GM13976 (cell line): ENCODE data around the gene NAALADL2.

Source experiments
- DNase-seq: peaks from one replicate; pipeline ENCODE4 v3.0.0; 2012; ENCODE audit warnings: low spot score
- in situ Hi-C: fragments of 300-500 bp; cut with MboI; formaldehyde crosslinking; loops from one replicate; pipeline ENCODE4 v1.12.0; 2022; ENCODE audit warnings: low sequenced_read_pairs, mixed read lengths, inconsistent platforms; ENCODE audit not compliant: unreplicated experiment
- TF ChIP-seq, protein P1 (sequence below): IDR thresholded peaks from 2 replicates; pipeline ENCODE4 v1.5.1; 2012; ENCODE audit warnings: borderline replicate concordance, mild to moderate bottlenecking; ENCODE audit not compliant: insufficient read depth; ENCODE audit errors: extremely low read depth, missing control alignments, control extremely low read depth

The NAALADL2 gene

DNA sequence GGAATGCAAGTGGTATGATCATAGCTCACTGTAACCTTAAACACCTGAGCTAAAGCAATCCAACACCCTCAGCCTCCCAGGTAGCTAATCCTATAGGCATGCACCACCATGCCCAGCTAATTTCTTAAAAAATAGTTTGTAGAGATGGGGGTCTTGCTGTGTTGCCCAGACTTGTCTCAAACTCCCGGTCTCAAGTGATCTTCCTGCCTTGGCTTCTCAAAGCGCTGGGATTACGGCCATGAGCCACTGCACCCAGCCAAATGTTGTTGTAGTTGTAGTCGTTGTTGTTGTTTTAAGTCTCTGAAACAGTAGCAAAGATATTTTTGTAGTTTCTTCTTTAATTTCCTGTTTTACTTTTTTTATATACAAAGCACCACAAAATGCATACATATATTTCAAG, 616.6 kb downstream of the NAALADL2 start:
- TF ChIP-seq, protein P1, sequence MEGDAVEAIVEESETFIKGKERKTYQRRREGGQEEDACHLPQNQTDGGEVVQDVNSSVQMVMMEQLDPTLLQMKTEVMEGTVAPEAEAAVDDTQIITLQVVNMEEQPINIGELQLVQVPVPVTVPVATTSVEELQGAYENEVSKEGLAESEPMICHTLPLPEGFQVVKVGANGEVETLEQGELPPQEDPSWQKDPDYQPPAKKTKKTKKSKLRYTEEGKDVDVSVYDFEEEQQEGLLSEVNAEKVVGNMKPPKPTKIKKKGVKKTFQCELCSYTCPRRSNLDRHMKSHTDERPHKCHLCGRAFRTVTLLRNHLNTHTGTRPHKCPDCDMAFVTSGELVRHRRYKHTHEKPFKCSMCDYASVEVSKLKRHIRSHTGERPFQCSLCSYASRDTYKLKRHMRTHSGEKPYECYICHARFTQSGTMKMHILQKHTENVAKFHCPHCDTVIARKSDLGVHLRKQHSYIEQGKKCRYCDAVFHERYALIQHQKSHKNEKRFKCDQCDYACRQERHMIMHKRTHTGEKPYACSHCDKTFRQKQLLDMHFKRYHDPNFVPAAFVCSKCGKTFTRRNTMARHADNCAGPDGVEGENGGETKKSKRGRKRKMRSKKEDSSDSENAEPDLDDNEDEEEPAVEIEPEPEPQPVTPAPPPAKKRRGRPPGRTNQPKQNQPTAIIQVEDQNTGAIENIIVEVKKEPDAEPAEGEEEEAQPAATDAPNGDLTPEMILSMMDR, result no peak
- in situ Hi-C loops, result loop anchor here (25.0 kb wide), 1 partner anchor 213 kb away; no protein-coding TSS in a partner anchor
- DNase-seq, result no peak

DNA sequence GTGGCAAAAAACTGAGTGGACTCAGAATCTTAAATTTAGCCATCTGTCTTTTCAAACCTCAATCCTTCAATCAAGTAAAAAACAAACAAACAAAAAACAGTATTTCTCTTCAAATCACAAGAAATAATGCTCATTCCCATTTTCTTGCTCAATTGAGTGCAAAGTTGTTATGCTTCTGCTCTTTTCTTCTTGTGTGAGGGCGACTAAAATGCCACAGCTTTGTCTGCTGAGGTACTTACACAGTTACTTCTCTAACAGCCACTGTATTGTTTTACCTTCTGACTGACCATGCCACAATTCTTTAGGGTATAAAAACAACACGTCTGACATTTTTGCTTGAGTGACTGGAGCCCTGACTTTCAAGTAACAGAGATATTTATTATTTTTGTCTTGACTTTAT, 617.4 kb downstream of the NAALADL2 start:
- TF ChIP-seq, protein P1, result no peak
- no peak for DNase-seq
- in situ Hi-C loops, result loop anchor here (25.0 kb wide), 1 partner anchor 214 kb away; no protein-coding TSS in a partner anchor

DNA sequence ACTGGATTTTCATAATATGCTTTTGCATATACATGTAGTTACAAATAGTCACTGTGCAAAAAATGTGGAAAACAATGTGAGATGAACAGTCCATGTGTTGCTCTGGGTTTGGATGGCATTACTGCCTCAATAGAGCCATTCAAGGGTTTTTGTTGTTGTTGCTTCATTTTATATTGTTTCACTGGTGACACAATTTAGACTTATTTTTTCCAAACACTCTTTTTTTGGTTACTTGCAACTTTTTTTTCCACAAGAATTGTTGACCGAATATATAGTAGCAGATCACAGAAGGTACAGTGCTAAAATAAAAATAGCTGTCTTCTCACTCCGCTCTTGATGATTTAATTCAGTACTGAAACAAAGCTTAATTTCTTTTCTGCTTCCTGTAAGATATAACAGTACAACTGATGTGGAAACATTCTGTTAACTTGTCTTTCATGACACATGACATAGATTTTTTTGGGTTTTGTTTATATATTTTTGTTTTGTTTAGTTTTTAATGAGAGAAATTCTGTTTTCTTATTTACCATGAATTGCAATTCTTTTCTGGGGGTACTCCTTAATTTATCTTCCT, 618.6 kb downstream of the NAALADL2 start:
- DNase-seq, result peak; percentile 16
- TF ChIP-seq, protein P1, result no peak
- in situ Hi-C loops, result loop anchor here (25.0 kb wide), 1 partner anchor 215 kb away; no protein-coding TSS in a partner anchor

DNA sequence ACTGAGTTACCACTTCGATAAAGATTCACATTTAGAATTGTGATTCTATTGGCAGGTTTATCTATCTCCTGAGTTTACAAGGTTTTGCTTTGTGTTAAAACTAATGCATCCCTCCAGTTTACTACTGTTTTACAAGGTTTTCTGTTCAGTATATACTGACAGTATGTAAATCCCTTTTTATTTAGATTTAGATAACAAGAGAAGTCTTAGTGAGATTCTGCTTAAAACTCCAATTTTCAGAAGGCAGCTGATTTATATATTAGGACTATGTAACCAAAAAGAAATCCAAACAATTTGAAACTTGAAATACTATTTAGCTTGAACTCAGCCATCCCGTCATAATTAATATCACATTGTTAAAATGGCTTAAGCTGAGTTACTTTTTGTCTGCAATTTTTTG, 619.2 kb downstream of the NAALADL2 start:
- DNase-seq, result no peak
- TF ChIP-seq, protein P1, result no peak
- in situ Hi-C loops, result loop anchor here (25.0 kb wide), 1 partner anchor 216 kb away; no protein-coding TSS in a partner anchor

DNA sequence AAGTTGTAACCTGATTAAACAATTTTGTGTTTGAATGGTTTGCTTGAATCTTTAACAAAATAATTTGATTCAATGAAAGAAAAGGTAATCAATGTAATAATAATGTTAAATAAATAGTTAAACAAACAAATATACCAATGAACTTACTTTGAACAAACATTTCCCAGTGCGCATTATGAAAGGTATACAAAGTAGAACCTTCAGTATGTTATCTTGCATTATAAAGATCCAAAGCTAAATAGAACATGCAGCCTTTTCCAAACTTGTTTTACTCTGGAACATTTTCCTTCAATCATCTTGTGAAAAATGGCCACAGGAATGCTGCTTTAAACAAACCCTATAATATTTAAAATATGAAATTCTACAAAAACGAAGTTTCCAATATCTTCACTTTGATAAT, 620.0 kb downstream of the NAALADL2 start:
- DNase-seq, result no peak
- in situ Hi-C loops, result loop anchor here (25.0 kb wide), 1 partner anchor 217 kb away; no protein-coding TSS in a partner anchor
- TF ChIP-seq, protein P1, result no peak

DNA sequence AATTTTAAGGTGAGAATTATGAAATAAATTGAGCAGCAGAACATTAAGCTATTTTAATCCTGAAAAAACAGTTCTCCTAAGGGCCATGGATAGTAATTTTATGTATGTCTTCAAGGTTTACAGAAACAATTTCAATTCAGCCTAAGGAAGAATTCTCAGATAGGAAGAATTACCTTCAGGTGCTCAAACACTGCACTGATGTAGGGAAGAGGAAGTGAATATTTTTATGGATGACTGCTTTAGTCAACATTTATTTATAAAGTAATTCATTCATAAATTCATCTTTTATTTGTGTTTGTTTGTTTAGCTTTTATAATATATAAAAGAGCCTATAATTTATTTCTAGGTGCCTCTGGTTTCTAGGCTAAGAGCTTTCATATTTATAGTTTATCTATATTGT, 620.7 kb downstream of the NAALADL2 start:
- TF ChIP-seq, protein P1, result no peak
- in situ Hi-C loops, result loop anchor here (25.0 kb wide), 1 partner anchor 217 kb away; no protein-coding TSS in a partner anchor
- no peak for DNase-seq
